ENCODE results near the gene GFRA1. TPM values are rescaled to one million over a fixed set of nuclear protein-coding genes. Genes with fewer than 3 reads are reported as not detected.

Gene GFRA1
- total RNA-seq, 2 donors from 2014 or later = 1.6 to 3.1 TPM

- H3K4me3 ChIP-seq (ENCODE audit: low read length) = no peak overlapping the region
- Mint-ChIP-seq H3K36me3 (ENCODE audit: low read depth) (no peaks in the 10 kb centered on the region), H3K27ac (no peak overlapping the region), H3K4me1 (peaks cover 11% of the 10 kb centered on the region), H3K9me3 (no peaks in the 10 kb centered on the region), H3K27me3 (ENCODE audit: insufficient read depth) (no peaks in the 10 kb centered on the region), H3K4me3 (no peak overlapping the region)
- TF ChIP-seq CTCF (conservative IDR thresholded peaks at IDR 0.05) = no peak
- H3K27me3 ChIP-seq (ENCODE audit: control insufficient read depth, insufficient read depth, low read length, poor library complexity, severe bottlenecking) = no peaks in the 10 kb centered on the region
- H3K36me3 ChIP-seq (ENCODE audit: control insufficient read depth, insufficient read depth, low read length) = no peaks in the 10 kb centered on the region
- H3K4me1 ChIP-seq (ENCODE audit: control insufficient read depth, insufficient read depth, low read length) = no peaks in the 10 kb centered on the region
- 93 to 100% methylated on average over 1 to 2 of the region's 2 CpGs for WGBS, 2 experiments (ENCODE audit: insufficient coverage in 1 of 2, insufficient read length in 1 of 2)
- H3K27ac ChIP-seq (ENCODE audit: low read depth, low read length) = no peak overlapping the region
- DNase-seq = no peak
- H3K9me3 ChIP-seq (ENCODE audit: control insufficient read depth, low read length) = no peaks in the 10 kb centered on the region
- no peak overlapping the region for H3K9ac ChIP-seq (ENCODE audit: extremely low read depth, low read length, poor library complexity, severe bottlenecking)
These were observed 39.8 kb downstream of the GFRA1 start for GRCh38 chr10:116233230-116233629.

DNA sequence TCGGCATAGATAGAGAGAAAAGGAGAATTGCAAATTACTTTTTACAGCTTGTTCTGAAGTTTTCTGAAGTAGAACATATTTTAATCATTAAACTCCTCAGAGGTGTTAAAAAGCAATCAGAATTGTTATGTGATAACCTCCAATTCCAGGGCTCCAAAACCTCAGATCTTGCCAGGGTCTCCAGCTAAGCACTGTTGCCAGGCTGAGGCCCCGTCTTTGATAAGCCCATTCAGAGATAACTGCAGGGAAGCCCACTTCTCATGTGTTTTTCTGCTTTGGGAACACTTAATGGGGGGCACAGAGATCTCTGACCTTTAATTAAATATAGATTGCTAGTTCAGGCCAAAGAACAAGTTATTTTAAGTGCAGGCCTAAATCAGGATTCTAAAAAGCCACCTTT lies 40.4 kb downstream of the GFRA1 start:
- H3K36me3 ChIP-seq (ENCODE audit: control insufficient read depth, insufficient read depth, low read length) = no peaks in the 10 kb centered on the region
- H3K4me3 Mint-ChIP-seq = no peak overlapping the region
- no peaks in the 10 kb centered on the region for H3K36me3 Mint-ChIP-seq (ENCODE audit: low read depth)
- no peaks in the 10 kb centered on the region for H3K27me3 Mint-ChIP-seq (ENCODE audit: insufficient read depth)
- no peaks in the 10 kb centered on the region for H3K9me3 Mint-ChIP-seq
- peaks cover 5% of the 10 kb centered on the region for H3K4me1 Mint-ChIP-seq
- H3K4me3 ChIP-seq (ENCODE audit: low read length) = no peak overlapping the region
- no peak overlapping the region for H3K27ac ChIP-seq (ENCODE audit: low read depth, low read length)
- no peak for DNase-seq
- H3K4me1 ChIP-seq (ENCODE audit: control insufficient read depth, insufficient read depth, low read length) = no peaks in the 10 kb centered on the region
- H3K27ac Mint-ChIP-seq = no peak overlapping the region
- H3K9ac ChIP-seq (ENCODE audit: extremely low read depth, low read length, poor library complexity, severe bottlenecking) = no peak overlapping the region
- H3K27me3 ChIP-seq (ENCODE audit: control insufficient read depth, insufficient read depth, low read length, poor library complexity, severe bottlenecking) = no peaks in the 10 kb centered on the region
- no peaks in the 10 kb centered on the region for H3K9me3 ChIP-seq (ENCODE audit: control insufficient read depth, low read length)
- 78 to 81% methylated on average over 1 to 2 of the region's 2 CpGs for WGBS, 2 experiments (ENCODE audit: insufficient coverage in 1 of 2, insufficient read length in 1 of 2)
- no peak for TF ChIP-seq CTCF (conservative IDR thresholded peaks at IDR 0.05)

DNA sequence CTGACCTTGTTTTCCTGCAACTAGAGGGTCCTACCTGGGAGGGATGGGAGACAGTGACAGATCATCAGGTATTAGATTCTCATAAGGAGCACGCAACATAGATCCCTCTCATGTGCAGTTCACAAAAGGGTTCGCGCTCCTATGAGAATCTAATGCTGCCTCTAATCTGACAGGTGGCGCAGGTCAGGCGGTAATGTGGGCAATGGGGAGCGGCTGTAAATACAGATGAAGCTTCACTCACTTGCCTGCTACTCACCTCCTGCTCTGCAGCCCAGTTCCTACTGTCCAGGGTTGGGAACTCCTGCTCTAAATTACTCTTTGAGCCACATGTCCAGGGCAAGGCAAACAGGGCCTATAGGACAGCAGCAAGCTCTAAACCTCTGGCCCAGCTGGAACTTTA lies 46.2 kb downstream of the GFRA1 start:
- H3K36me3 ChIP-seq (ENCODE audit: control insufficient read depth, insufficient read depth, low read length) = no peaks in the 10 kb centered on the region
- 96 to 97% methylated on average over 6 of the region's 6 CpGs for WGBS, 2 experiments (ENCODE audit: insufficient coverage in 1 of 2, insufficient read length in 1 of 2)
- H3K4me3 ChIP-seq (ENCODE audit: low read length) = no peak overlapping the region
- no peaks in the 10 kb centered on the region for H3K9me3 ChIP-seq (ENCODE audit: control insufficient read depth, low read length)
- Mint-ChIP-seq H3K9me3 (no peaks in the 10 kb centered on the region), H3K36me3 (ENCODE audit: low read depth) (no peaks in the 10 kb centered on the region), H3K4me3 (no peak overlapping the region), H3K27ac (no peak overlapping the region), H3K4me1 (no peaks in the 10 kb centered on the region), H3K27me3 (ENCODE audit: insufficient read depth) (no peaks in the 10 kb centered on the region)
- H3K9ac ChIP-seq (ENCODE audit: extremely low read depth, low read length, poor library complexity, severe bottlenecking) = no peak overlapping the region
- H3K27ac ChIP-seq (ENCODE audit: low read depth, low read length) = no peak overlapping the region
- no peak for TF ChIP-seq CTCF (conservative IDR thresholded peaks at IDR 0.05)
- no peaks in the 10 kb centered on the region for H3K27me3 ChIP-seq (ENCODE audit: control insufficient read depth, insufficient read depth, low read length, poor library complexity, severe bottlenecking)
- no peaks in the 10 kb centered on the region for H3K4me1 ChIP-seq (ENCODE audit: control insufficient read depth, insufficient read depth, low read length)
- no peak for DNase-seq
